ENCODE data around the gene CIDEA. TPM values are rescaled to one million over a fixed set of nuclear protein-coding genes. Genes with fewer than 3 reads are reported as not detected.

The CIDEA gene
- polyA plus RNA-seq, 1 experiment, result 0.17 TPM

- Histone ChIP-seq H3K4me3 (ENCODE audit: low read depth, low read length) (no peak overlapping the region), H3K9me3 (ENCODE audit: control insufficient read depth, insufficient read depth, low read length) (peaks cover 5% of the 10 kb centered on the region; the same call in 1 of the 2 replicates), H3K27ac (ENCODE audit: low read depth, low read length) (no peak overlapping the region), H3K27me3 (ENCODE audit: control insufficient read depth, insufficient read depth, low read length) (peaks cover 3% of the 10 kb centered on the region)
- POLR2A ChIA-PET, result interaction anchor here (1.0 kb wide), 1 partner anchor 12 kb away, joined by 4 read pairs; the partner anchor contains the start of gene TUBB6
- CTCF ChIA-PET, result no interaction called here
- DNase-seq (ENCODE audit: low read depth, low spot score), result no peak
- no peak for TF ChIP-seq CTCF (IDR thresholded peaks at IDR 0.05; ENCODE audit: low read depth, low read length)
These were observed 41.9 kb downstream of the CIDEA start for GRCh38 chr18:12296087-12296403.

- peaks cover 5% of the 10 kb centered on the region; the same call in 1 of the 2 replicates for H3K9me3 ChIP-seq (ENCODE audit: control insufficient read depth, insufficient read depth, low read length)
- H3K27me3 ChIP-seq (ENCODE audit: control insufficient read depth, insufficient read depth, low read length), result peaks cover 3% of the 10 kb centered on the region
- DNase-seq (ENCODE audit: low read depth, low spot score), result no peak
- H3K4me3 ChIP-seq (ENCODE audit: low read depth, low read length), result no peak overlapping the region
- no peak for TF ChIP-seq CTCF (IDR thresholded peaks at IDR 0.05; ENCODE audit: low read depth, low read length)
- ChIA-PET POLR2A (no interaction called here), CTCF (no interaction called here)
- H3K27ac ChIP-seq (ENCODE audit: low read depth, low read length), result no peak overlapping the region
These were observed 42.3 kb downstream of the CIDEA start for GRCh38 chr18:12296457-12296856.

- H3K27ac ChIP-seq (ENCODE audit: low read depth, low read length), result no peak overlapping the region
- peaks cover 3% of the 10 kb centered on the region for H3K27me3 ChIP-seq (ENCODE audit: control insufficient read depth, insufficient read depth, low read length)
- peaks cover 5% of the 10 kb centered on the region; the same call in 1 of the 2 replicates for H3K9me3 ChIP-seq (ENCODE audit: control insufficient read depth, insufficient read depth, low read length)
- ChIA-PET CTCF (interaction anchor here (1.9 kb wide), 1 partner anchor 28 kb away, joined by 8 read pairs; no protein-coding TSS in a partner anchor), POLR2A (no interaction called here)
- H3K4me3 ChIP-seq (ENCODE audit: low read depth, low read length), result no peak overlapping the region
- no peak for TF ChIP-seq CTCF (IDR thresholded peaks at IDR 0.05; ENCODE audit: low read depth, low read length)
- no peak for DNase-seq (ENCODE audit: low read depth, low spot score)
These were observed 45.7 kb downstream of the CIDEA start for GRCh38 chr18:12299862-12300261.

GRCh38 chr18:12301263-12302005, 47.3 kb downstream of the CIDEA start:
- H3K9me3 ChIP-seq (ENCODE audit: control insufficient read depth, insufficient read depth, low read length), result peaks cover 5% of the 10 kb centered on the region; the same call in 1 of the 2 replicates
- no peak overlapping the region for H3K4me3 ChIP-seq (ENCODE audit: low read depth, low read length)
- ChIA-PET POLR2A (no interaction called here), CTCF (interaction anchor here (1.0 kb wide), 1 partner anchor 30 kb away, joined by 3 read pairs; no protein-coding TSS in a partner anchor)
- no peak for DNase-seq (ENCODE audit: low read depth, low spot score)
- H3K27ac ChIP-seq (ENCODE audit: low read depth, low read length), result no peak overlapping the region
- TF ChIP-seq CTCF (IDR thresholded peaks at IDR 0.05; ENCODE audit: low read depth, low read length), result no peak
- peaks cover 3% of the 10 kb centered on the region for H3K27me3 ChIP-seq (ENCODE audit: control insufficient read depth, insufficient read depth, low read length)

- no peak for DNase-seq (ENCODE audit: low read depth, low spot score)
- Histone ChIP-seq H3K4me3 (ENCODE audit: low read depth, low read length) (no peak overlapping the region), H3K27ac (ENCODE audit: low read depth, low read length) (no peak overlapping the region), H3K9me3 (ENCODE audit: control insufficient read depth, insufficient read depth, low read length) (peaks cover 5% of the 10 kb centered on the region; the same call in 1 of the 2 replicates), H3K27me3 (ENCODE audit: control insufficient read depth, insufficient read depth, low read length) (peaks cover 3% of the 10 kb centered on the region)
- TF ChIP-seq CTCF (IDR thresholded peaks at IDR 0.05; ENCODE audit: low read depth, low read length), result no peak
- POLR2A ChIA-PET, result no interaction called here
- CTCF ChIA-PET, result no interaction called here
These were observed 48.4 kb downstream of the CIDEA start for GRCh38 chr18:12302391-12303147.
